Panc1 (cell line): ENCODE measurements around the gene ATG4B.

ENCODE experiments used
- POLR2AphosphoS5 ChIP-seq: IDR thresholded peaks from 2 replicates; pipeline ENCODE4 v1.6.1; 2012; ENCODE audit warnings: mild to moderate bottlenecking, low read depth, low read length, moderate library complexity
- TCF7L2 ChIP-seq: IDR thresholded peaks from 2 replicates; pipeline ENCODE4 v1.6.1; 2011; ENCODE audit warnings: mild to moderate bottlenecking, low read depth, low read length, inconsistent platforms
- TF ChIP-seq, protein P1 (sequence below): fragments of 450-650 bp; IDR thresholded peaks from 2 replicates; pipeline ENCODE4 v1.5.1; 2017; ENCODE audit warnings: mild to moderate bottlenecking

DNA sequence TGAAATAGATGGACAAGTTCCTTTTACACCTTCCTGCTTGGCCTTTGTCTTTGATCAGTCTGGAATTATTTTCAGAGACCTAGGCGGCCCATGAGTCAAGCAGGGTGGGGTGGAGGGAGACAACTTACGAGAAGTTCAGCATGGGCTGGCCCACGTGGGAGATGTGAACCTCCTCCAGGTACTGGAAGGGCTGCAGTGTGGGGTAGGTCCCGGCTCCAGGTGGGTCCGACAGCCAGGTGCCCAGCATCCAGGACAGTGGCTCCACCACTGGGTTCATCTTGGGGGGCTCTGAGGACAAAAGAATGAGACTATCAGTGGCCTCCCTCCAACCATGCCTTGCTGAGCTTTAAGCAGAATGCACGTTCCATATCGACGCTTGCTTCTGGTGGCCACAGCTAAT, 31.3 kb upstream of the ATG4B start:
- TF ChIP-seq, protein P1, sequence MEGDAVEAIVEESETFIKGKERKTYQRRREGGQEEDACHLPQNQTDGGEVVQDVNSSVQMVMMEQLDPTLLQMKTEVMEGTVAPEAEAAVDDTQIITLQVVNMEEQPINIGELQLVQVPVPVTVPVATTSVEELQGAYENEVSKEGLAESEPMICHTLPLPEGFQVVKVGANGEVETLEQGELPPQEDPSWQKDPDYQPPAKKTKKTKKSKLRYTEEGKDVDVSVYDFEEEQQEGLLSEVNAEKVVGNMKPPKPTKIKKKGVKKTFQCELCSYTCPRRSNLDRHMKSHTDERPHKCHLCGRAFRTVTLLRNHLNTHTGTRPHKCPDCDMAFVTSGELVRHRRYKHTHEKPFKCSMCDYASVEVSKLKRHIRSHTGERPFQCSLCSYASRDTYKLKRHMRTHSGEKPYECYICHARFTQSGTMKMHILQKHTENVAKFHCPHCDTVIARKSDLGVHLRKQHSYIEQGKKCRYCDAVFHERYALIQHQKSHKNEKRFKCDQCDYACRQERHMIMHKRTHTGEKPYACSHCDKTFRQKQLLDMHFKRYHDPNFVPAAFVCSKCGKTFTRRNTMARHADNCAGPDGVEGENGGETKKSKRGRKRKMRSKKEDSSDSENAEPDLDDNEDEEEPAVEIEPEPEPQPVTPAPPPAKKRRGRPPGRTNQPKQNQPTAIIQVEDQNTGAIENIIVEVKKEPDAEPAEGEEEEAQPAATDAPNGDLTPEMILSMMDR, result no peak
- no peak for TF ChIP-seq TCF7L2
- no peak for TF ChIP-seq POLR2AphosphoS5
